ENCODE data around the gene ABCA2.

- TF ChIP-seq POLR2A (IDR thresholded peaks at IDR 0.05) = no peak
- no peak for TF ChIP-seq CTCF (IDR thresholded peaks at IDR 0.05)
These were observed 25.2 kb upstream of the ABCA2 start for GRCh38 chr9:137052998-137053943.

Measured in breast epithelium (tissue), 3 donors.